Urothelium cell line (cell line): Measurements from ENCODE around the gene SNTA1.
"Not testable (repeated sequence)": the region's sequence is repeated elsewhere in the genome, so short reads cannot be mapped to it uniquely, and the experiment has no call there.

ENCODE experiments used
- DNase-seq: peaks from one replicate; pipeline ENCODE4 v3.0.0; 2011; ENCODE audit warnings: low spot score, mixed read lengths
- FAIRE-seq: peaks from 2 replicates; lab custom pipeline; 2011; peaks lifted over from hg19 to GRCh38; lab: Jason Lieb, UNC

SNTA1 gene

GRCh38 chr20:33400812-33401183 lies 42.8 kb downstream of the SNTA1 start:
- FAIRE-seq (no peak), DNase-seq (peak; percentile 33)

- FAIRE-seq = no peak
These were observed 43.6 kb downstream of the SNTA1 start for GRCh38 chr20:33399924-33400323.

GRCh38 chr20:33394718-33395117 lies 48.8 kb downstream of the SNTA1 start:
- DNase-seq (no peak), FAIRE-seq (no peak)

More at GRCh38 chr20:33399924-33400323, 43.6 kb downstream of the SNTA1 start:
- no peak for DNase-seq

GRCh38 chr20:33393609-33394008 lies 50.0 kb downstream of the SNTA1 start:
- DNase-seq (no peak), FAIRE-seq (no peak)

GRCh38 chr20:33391722-33392415 lies 51.7 kb downstream of the SNTA1 start:
- FAIRE-seq (no peak), DNase-seq (no peak)

- FAIRE-seq, DNase-seq: not testable (repeated sequence)
These were observed 54.2 kb downstream of the SNTA1 start for GRCh38 chr20:33389326-33389725.

- no peak for DNase-seq
- FAIRE-seq = no peak
These were observed 55.3 kb downstream of the SNTA1 start for GRCh38 chr20:33388268-33388667.

GRCh38 chr20:33387177-33387576 lies 56.4 kb downstream of the SNTA1 start:
- DNase-seq = no peak
- FAIRE-seq = no peak

GRCh38 chr20:33386673-33387072 lies 56.9 kb downstream of the SNTA1 start:
- no peak for DNase-seq
- FAIRE-seq = no peak

GRCh38 chr20:33377366-33377765 lies 66.2 kb downstream of the SNTA1 start:
- FAIRE-seq (no peak), DNase-seq (no peak)

- FAIRE-seq = no peak
- peak; percentile 26 for DNase-seq
These were observed 69.6 kb downstream of the SNTA1 start for GRCh38 chr20:33373735-33374605.

- DNase-seq (no peak), FAIRE-seq (peak; percentile 83)
These were observed 70.5 kb downstream of the SNTA1 start for GRCh38 chr20:33372993-33373441.

- no peak for FAIRE-seq
- DNase-seq = no peak
These were observed 73.3 kb downstream of the SNTA1 start for GRCh38 chr20:33370291-33370690.

- FAIRE-seq = no peak
These were observed 80.7 kb downstream of the SNTA1 start for GRCh38 chr20:33362898-33363297.

GRCh38 chr20:33359399-33360261 lies 83.9 kb downstream of the SNTA1 start:
- FAIRE-seq (no peak), DNase-seq (no peak)

More at GRCh38 chr20:33362898-33363297, 80.7 kb downstream of the SNTA1 start:
- no peak for DNase-seq
